IPS-20b (cell line): Measurements from ENCODE around the gene MRS2.
"Not testable (repeated sequence)": the region's sequence is repeated elsewhere in the genome, so short reads cannot be mapped to it uniquely, and the experiment has no call there.

ENCODE experiments used
- H3K27ac ChIP-seq: one replicate; pipeline ENCODE4 v1.5.1; 2013; ENCODE audit warnings: low read length
- H3K27me3 ChIP-seq: 2 replicates; pipeline ENCODE4 v1.6.1; 2013; ENCODE audit warnings: mild to moderate bottlenecking, low read length, inconsistent platforms; ENCODE audit not compliant: insufficient read depth
- H3K36me3 ChIP-seq: 2 replicates; pipeline ENCODE4 v1.6.1; 2013; ENCODE audit warnings: low read depth, mild to moderate bottlenecking, inconsistent platforms, low read length, moderate library complexity; ENCODE audit not compliant: insufficient read depth
- H3K4me1 ChIP-seq: 2 replicates; pipeline ENCODE4 v1.6.1; 2013; ENCODE audit warnings: mild to moderate bottlenecking, control low read depth, inconsistent platforms, low read length, moderate library complexity; ENCODE audit not compliant: insufficient read depth
- H3K4me3 ChIP-seq: 2 replicates; pipeline ENCODE4 v1.5.1; 2013; ENCODE audit warnings: mild to moderate bottlenecking, low read length, inconsistent platforms
- H3K9ac ChIP-seq: 2 replicates; pipeline ENCODE4 v1.6.1; 2013; ENCODE audit warnings: low read depth, mild to moderate bottlenecking, inconsistent platforms, low read length, moderate library complexity
- H3K9me3 ChIP-seq: 2 replicates; pipeline ENCODE4 v1.6.1; 2013; ENCODE audit warnings: mild to moderate bottlenecking, low read depth, low read length, inconsistent platforms; ENCODE audit not compliant: insufficient read depth

MRS2 gene

GRCh38 chr6:24376871-24377270 is 25.9 kb upstream of the MRS2 start:
- Histone ChIP-seq H3K27ac (no peak overlapping the region), H3K27me3 (no peaks in the 10 kb centered on the region), H3K36me3 (no peaks in the 10 kb centered on the region), H3K9me3 (no peaks in the 10 kb centered on the region), H3K4me3 (no peak overlapping the region), H3K4me1 (no peaks in the 10 kb centered on the region; the same call in 1 of the 2 replicates), H3K9ac (no peak overlapping the region)

GRCh38 chr6:24378473-24379097 is 24.2 kb upstream of the MRS2 start:
- Histone ChIP-seq H3K9ac (no peak overlapping the region), H3K4me3 (no peak overlapping the region), H3K4me1 (no peaks in the 10 kb centered on the region; the same call in 1 of the 2 replicates), H3K27ac (no peak overlapping the region), H3K9me3 (no peaks in the 10 kb centered on the region), H3K36me3 (no peaks in the 10 kb centered on the region), H3K27me3 (no peaks in the 10 kb centered on the region)

DNA sequence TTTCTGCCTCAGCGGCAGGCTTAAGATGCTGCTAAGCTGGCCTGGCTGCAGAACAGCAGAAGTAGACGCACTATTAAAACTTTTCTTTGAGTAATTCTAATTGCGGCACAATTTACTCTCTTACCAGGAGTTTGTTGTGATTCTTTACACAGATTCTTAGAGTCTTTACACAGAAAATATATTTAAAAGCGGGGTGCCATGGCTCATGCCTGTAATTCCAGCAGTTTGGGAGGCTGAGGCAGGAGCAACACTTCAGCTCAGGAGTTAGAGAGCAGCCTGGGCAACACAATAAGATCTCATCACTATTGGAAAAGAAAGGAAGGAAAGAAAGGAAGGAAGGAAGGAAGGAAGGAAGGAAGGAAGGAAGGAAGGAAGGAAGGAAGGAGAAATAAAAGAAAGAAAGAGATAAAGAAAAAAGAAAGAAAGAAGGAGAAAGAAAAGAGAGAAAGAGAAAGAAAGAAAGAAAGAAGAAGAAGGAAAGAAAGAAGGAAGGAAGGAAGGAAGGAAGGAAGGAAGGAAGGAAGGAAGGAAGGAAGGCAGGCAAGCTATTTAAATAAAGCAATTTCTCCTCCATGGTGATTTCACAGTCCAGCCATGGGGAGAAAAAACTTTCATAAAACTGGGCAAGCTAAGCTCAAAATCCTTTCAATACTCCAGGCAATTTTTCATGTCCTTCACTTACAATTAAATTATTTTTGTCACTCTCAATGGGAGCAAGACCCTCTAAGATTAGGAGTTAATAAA is 21.1 kb upstream of the MRS2 start:
- Histone ChIP-seq H3K9ac (no peak overlapping the region), H3K9me3 (no peaks in the 10 kb centered on the region), H3K27me3 (no peaks in the 10 kb centered on the region), H3K27ac (no peak overlapping the region), H3K36me3 (no peaks in the 10 kb centered on the region), H3K4me3 (no peak overlapping the region), H3K4me1 (no peaks in the 10 kb centered on the region; the same call in 1 of the 2 replicates)

DNA sequence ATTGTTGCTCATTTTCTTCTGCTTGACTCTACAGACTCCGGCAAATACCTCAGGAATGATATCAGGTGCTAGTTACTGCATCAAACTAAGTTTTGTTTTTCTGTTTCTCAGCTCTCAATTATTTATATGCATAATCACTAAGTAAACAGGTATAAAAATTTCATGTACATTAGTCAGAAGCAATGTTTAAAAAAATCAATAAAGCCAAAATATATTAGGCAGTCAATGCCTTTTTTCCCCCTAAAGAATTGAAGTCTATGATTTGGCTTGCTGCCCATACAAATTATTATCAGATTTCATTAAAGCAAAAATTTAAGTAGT is 20.6 kb upstream of the MRS2 start:
- Histone ChIP-seq H3K9me3 (no peaks in the 10 kb centered on the region), H3K4me3 (no peak overlapping the region), H3K27me3 (no peaks in the 10 kb centered on the region), H3K4me1 (no peaks in the 10 kb centered on the region), H3K27ac (no peak overlapping the region), H3K36me3 (no peaks in the 10 kb centered on the region), H3K9ac (no peak overlapping the region)

- H3K9ac ChIP-seq, H3K4me3 ChIP-seq, H3K36me3 ChIP-seq, H3K9me3 ChIP-seq, H3K27ac ChIP-seq, H3K27me3 ChIP-seq, H3K4me1 ChIP-seq: not testable (repeated sequence)
Measured at GRCh38 chr6:24382891-24383494, 19.7 kb upstream of the MRS2 start.

GRCh38 chr6:24384369-24385130 is 18.2 kb upstream of the MRS2 start:
- H3K36me3 ChIP-seq, H3K4me1 ChIP-seq, H3K4me3 ChIP-seq, H3K9ac ChIP-seq, H3K9me3 ChIP-seq, H3K27ac ChIP-seq, H3K27me3 ChIP-seq: not testable (repeated sequence)

DNA sequence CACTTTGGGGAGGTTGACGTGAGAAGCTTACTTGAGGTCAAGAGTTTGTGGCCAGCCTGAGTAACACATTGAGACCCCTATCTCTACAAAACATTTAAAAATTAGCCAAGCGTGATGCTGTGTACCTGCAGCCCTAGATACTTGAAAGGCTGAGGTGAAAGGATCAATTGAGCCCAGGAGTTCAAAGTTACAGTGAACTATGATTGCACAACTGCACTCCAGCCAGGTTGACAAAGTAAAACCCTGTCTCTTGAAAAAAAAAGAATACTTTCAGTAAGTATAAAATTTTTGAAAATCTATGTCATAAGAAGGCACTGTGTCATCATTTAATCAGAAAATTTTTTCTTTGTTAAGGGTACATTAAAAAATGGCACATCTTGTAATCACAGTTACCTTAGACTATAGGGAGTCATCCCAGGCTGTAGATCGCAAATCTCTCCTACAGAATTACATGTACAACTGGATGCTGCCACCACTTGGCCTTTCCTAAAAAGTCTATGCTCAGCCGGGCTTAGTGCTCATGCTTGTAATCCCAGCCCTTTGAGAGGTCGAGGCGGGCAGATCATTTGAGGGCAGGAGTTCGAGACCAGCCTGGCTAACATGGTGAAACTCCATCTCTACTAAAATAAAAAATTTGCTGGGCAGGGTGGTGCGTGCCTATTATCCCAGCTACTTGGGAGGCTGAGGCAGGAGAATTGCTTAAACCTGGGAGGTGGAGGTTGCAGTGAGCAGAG is 17.0 kb upstream of the MRS2 start:
- Histone ChIP-seq H3K36me3 (no peaks in the 10 kb centered on the region), H3K9me3 (no peaks in the 10 kb centered on the region), H3K27me3 (no peaks in the 10 kb centered on the region), H3K4me3 (no peak overlapping the region), H3K27ac (no peak overlapping the region), H3K4me1 (no peaks in the 10 kb centered on the region), H3K9ac (no peak overlapping the region)

DNA sequence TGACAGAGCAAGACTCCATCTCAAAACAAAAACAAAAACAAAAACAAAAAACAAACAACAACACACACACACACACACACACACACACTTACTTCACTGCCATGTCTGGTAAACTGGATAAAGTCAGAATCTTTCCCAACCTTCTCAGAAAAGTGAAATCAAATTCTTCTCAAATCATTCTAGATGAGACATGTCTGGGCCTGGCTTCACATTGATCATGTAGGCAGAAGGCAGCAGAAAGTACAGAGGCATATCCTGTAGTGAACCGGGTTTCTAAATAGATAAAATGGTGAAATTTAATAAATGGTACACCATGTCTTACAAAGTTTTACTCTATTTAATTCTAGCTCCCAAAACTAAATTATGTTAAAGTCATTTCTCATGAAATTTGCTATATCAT is 14.9 kb upstream of the MRS2 start:
- H3K27ac ChIP-seq = no peak overlapping the region
- no peaks in the 10 kb centered on the region for H3K27me3 ChIP-seq
- H3K9ac ChIP-seq = no peak overlapping the region
- no peaks in the 10 kb centered on the region for H3K9me3 ChIP-seq
- H3K36me3 ChIP-seq = no peaks in the 10 kb centered on the region
- H3K4me1 ChIP-seq = no peaks in the 10 kb centered on the region
- H3K4me3 ChIP-seq = no peak overlapping the region

DNA sequence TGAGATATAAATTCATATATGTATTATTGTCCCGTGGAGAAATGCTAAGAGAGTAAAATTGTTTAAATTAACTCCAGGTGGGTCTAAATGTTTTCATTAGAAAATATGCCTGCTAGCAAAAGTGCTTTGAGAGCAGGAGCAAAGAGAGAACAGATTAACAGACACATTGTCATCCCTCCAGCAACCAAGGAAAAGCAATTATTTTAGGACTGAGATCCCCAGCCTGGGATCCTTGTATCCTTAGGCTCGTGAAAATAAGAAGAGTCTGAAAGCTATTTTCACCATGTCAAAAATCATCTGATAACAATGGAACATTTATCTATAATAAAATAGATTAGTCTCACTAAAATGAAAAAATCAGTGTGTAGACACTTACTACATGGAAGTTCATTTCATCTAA is 11.5 kb upstream of the MRS2 start:
- Histone ChIP-seq H3K4me3 (no peak overlapping the region), H3K4me1 (no peaks in the 10 kb centered on the region), H3K27ac (no peak overlapping the region), H3K9ac (no peak overlapping the region), H3K36me3 (no peaks in the 10 kb centered on the region), H3K9me3 (peaks cover 4% of the 10 kb centered on the region; the same call in 1 of the 2 replicates), H3K27me3 (no peaks in the 10 kb centered on the region)

- no peaks in the 10 kb centered on the region for H3K4me1 ChIP-seq
- H3K9ac ChIP-seq = no peak overlapping the region
- 0 out of 2 replicates have a peak, but pooled peaks cover 1% of the 10 kb centered on the region for H3K36me3 ChIP-seq
- H3K27me3 ChIP-seq = no peaks in the 10 kb centered on the region
- H3K9me3 ChIP-seq = peaks cover 11% of the 10 kb centered on the region
- H3K27ac ChIP-seq = no peak overlapping the region
- no peak overlapping the region for H3K4me3 ChIP-seq
Measured at GRCh38 chr6:24391756-24392405, 10.9 kb upstream of the MRS2 start.
